GM21423 (cell line): ENCODE results near the gene SH2B3.

ENCODE experiments used
- ATAC-seq: cut with Tn5 transposase; IDR thresholded peaks from one replicate; pipeline ENCODE4 v1.9.1; 2021; ENCODE audit warnings: mild to moderate bottlenecking, moderate library complexity; ENCODE audit not compliant: unreplicated experiment

Gene SH2B3

GRCh38 chr12:111408686-111409402 lies 3.1 kb downstream of the SH2B3 start:
- ATAC-seq, result no peak

GRCh38 chr12:111409403-111409779 lies 3.7 kb downstream of the SH2B3 start:
- no peak for ATAC-seq

GRCh38 chr12:111409780-111410430 lies 4.2 kb downstream of the SH2B3 start:
- ATAC-seq, result no peak

- no peak for ATAC-seq
These were observed 4.9 kb downstream of the SH2B3 start for GRCh38 chr12:111410431-111411184.

- ATAC-seq, result no peak
These were observed 5.6 kb downstream of the SH2B3 start for GRCh38 chr12:111411185-111411764.

DNA sequence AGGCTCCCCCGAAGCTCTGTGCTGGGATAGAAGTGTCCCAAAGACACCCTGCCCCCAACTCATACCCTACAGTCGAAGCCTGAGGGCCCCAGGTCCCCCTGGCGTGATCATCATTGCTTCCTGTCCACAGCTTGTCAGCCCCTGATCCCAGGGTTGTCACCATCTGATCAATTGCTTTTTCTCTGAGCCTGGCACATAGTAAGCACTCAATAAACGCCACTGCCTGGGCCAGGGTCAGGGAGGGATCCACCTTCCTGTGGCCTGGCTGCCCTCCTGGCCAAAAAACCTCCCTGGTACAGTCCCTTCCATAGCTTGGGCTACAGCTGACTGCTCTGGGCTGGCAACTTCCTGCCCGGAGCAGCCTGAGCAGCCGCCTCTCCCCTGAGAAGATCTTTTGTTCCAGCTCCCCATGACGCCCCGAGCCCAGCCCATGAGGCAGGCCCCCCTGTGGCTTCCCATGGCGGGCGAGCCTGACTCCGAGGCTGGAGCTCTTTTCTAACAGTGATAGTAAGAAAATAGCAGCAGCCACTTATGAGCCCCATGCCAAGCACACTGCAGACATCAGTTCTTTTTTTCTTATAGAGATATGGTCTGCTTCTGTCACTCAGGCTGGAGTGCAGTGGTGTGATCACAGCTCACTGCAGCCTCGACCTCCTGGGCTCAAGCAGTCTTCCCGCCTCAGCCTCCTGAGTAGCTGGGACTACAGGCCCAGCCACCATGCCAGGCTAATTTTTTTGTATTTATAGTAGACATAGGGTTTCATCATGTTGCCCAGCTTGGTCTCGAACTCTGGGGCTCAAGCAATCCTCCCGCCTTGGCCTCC lies 6.5 kb downstream of the SH2B3 start:
- no peak for ATAC-seq

DNA sequence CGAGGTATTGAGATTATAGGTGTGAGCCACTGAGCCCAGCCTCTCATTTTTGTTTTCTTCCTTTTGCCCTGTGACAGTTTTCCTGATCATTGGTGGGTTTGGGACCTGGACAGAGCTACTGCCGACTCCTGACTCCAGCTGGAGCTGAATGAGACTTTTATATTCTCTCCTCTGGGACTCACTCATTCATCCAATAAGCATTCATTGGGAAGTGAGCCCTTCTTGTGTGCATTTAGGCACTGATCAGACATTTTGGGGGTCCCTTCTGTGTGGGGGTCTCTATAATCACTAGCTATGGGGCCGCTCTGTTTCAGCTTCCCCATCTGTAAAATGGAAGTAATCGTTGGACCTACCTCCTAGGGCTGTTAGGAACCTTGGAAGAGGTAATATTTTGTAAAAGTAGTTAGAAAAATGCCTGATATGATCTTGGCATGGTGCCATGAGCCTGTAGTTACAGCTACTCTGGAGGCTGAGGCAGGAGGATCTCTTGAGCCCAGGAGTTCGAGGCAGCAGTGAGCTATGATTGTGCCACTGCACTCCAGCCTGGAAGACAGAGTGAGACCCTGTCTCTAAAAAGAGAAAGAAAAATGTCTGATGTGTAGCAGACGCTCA lies 7.2 kb downstream of the SH2B3 start:
- no peak for ATAC-seq

GRCh38 chr12:111413442-111414086 lies 7.8 kb downstream of the SH2B3 start:
- ATAC-seq, result no peak

- no peak for ATAC-seq
These were observed 9.1 kb downstream of the SH2B3 start for GRCh38 chr12:111414711-111415252.

DNA sequence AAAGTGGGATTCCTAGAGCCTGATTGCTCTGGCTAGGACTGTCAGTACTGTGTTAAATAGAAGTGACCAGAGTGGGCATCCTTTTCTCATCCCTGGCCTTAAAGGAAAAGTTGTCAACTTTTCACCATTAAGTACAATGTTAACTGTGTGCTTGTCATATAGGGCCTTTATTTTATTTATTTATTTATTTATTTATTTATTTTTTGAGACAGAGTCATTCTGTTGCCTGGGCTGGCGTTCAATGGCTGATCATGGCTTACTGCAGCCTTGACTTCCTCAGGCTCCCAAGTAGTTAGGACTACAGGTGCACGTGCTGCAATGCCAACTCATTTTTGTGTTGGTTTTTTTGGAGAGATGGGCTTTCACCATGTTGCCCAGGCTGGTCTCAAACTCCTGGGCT lies 11.6 kb downstream of the SH2B3 start:
- no peak for ATAC-seq

DNA sequence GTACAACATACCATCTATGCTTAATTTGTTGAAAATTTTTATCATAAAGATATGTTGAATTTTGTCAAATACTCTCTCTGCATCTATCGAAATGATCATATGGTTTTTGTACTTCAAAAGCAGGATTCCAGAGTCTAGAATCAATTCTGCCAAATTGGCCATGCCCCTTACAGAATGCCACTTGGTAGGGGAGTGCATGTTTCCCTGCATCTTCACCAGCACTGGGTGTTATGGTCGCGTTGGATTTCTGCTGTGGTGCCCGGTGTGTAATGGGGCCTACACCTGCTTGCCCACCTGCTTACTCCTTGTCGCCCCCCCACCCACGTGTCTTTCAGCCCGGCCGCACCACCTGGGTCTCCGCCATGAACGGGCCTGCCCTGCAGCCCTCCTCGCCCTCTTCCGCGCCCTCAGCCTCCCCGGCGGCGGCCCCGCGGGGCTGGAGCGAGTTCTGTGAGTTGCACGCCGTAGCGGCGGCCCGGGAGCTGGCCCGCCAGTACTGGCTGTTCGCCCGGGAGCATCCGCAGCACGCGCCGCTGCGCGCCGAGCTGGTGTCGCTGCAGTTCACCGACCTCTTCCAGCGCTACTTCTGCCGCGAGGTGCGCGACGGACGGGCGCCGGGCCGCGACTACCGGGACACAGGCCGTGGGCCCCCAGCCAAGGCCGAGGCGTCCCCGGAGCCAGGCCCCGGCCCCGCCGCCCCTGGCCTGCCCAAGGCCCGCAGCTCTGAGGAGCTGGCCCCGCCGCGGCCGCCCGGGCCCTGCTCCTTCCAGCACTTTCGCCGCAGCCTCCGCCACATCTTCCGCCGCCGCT lies 12.3 kb downstream of the SH2B3 start:
- ATAC-seq, result no peak

DNA sequence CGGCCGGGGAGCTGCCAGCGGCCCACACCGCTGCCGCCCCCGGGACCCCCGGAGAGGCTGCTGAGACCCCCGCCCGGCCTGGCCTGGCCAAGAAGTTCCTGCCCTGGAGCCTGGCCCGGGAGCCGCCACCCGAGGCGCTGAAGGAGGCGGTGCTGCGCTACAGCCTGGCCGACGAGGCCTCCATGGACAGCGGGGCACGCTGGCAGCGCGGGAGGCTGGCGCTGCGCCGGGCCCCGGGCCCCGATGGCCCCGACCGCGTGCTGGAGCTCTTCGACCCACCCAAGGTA lies 12.8 kb downstream of the SH2B3 start:
- ATAC-seq, result no peak

DNA sequence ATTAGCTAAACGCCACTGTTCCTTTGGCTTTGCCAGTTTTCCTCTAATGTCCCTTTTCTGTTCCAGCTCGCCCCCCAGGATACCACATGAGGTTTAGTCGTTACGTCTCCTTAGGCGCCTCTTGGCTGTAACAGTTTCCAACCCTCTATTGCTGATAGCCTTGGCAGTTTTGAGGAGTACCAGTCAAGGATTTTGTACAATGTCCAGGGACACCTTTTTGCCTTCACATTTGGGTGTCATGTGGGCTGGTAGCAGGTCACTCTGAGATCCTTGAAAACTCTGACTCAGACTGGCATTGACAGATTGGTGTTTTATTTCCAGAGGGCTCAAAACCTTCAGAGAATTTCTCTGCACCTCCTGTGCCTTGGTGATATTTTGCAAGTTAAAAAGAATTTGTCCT lies 14.1 kb downstream of the SH2B3 start:
- no peak for ATAC-seq

DNA sequence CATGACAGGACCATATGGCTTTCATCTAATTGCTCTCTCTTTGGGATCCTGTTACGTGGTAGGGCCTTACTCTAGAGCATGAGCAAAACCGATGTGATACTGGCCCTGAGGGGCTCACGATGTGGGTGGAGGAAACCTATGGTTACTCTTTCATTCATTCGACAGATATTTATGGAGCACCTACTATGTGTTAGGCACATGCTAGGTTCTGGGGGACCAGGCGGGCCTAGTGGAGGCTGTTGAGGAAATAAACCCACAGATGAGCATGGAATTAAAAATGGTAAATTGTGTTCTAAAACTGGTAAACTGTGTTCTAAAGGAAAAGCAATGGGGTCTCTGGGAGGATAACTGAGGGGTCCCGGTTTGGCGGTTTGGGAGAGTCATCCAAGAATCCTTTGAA lies 14.8 kb downstream of the SH2B3 start:
- ATAC-seq, result no peak

DNA sequence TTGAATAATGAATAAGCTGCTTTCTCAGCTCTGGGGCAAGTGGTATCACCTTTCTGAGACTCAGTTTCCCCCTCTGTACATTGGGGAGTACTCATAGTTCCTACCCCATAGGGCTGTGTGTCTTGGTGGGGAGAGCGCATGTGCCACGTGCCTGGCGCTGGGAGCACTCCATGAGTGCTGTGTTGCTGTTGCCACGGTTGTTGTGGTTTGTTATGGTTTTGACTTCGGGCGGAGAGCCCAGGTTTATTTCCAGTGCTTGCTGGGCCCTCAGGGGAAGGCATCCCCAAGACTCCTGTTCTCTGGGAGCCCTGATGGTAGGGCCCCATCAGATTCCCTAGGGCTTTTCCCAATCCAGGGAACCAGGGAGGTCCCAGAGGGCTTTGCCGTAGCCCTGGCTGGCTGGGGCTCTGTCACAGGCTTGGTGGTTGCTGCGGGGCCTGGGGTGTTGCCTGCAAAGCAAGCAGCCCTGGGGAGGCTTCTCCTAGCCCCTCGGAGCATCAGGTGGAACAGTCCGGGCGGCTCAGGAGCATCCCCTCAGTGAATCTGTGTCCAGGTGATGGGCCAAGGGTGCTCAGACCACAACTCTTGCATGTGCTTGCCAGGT lies 18.6 kb downstream of the SH2B3 start:
- ATAC-seq, result no peak

GRCh38 chr12:111424793-111425251 lies 19.1 kb downstream of the SH2B3 start:
- no peak for ATAC-seq

- ATAC-seq, result no peak
These were observed 19.9 kb downstream of the SH2B3 start for GRCh38 chr12:111425655-111426054.

DNA sequence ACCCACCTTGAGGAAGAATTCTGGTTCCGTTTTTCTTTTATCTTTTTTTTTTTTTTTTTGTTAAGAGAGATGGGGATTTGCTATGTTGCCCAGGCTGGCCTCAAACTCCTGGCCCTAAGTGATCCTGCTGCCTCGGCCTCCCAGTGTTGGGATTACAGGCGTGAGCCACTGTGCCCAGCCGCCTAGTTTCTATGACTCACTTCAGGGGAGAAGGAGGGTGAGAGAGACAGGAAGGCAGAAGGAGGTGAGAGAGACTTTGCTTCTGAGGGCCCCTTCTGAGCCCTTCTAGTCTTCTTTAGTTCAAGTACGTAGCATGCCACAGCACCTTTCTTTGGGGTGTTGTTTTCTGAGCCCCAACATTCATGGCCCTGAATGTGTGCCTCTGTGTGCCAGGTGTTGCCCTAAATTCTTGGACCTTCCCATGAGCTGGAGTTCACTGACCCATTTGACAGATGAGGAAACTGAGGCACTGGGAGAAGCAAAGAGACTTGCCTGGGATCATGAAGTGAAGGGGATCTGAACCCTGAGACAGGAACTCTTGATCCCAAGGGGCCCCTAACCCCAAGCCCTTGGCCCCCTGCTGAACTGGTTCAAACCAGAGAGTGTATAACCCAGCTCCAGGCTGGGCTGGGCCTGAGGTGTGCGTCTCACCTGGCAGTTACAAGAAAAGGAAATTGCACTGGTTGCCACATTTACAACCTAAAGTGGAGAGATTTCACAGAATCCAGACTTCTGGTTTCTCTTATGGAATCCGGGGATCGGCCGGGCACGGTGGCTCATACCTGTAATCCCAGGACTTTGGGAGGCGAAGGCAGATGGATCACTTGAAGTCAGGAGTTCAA lies 20.8 kb downstream of the SH2B3 start:
- no peak for ATAC-seq
